HCT116 (cell line): ENCODE measurements around the gene RXFP1. TPM values are rescaled to one million over a fixed set of nuclear protein-coding genes. Genes with fewer than 3 reads are reported as not detected.

Experiments used
- ATAC-seq: fragments of 200-7000 bp; cut with Tn5 transposase; 2 replicates; pipeline ENCODE4 v1.9.1; 2020; ENCODE audit warnings: mild to moderate bottlenecking, moderate library complexity
- BruUV-seq: library from RNA; stranded (reverse); fragments of 400-500 nt; replicated peaks from 2 replicates; lab custom pipeline; 2021; lab: Mats Ljungman, UMichigan
- CTCF ChIA-PET: fragments of 300-600 bp; sonication (Branson Sonifier 250); formaldehyde crosslinking; loops from one replicate; lab custom pipeline; 2021; ENCODE audit warnings: antibody characterized with exemption; lab: Charles Lee
- POLR2A ChIA-PET: fragments of 300-600, 350-600 bp; sonication (Branson Sonifier 250); formaldehyde crosslinking; loops from one replicate; lab custom pipeline; 2021; ENCODE audit warnings: antibody characterized with exemption; lab: Charles Lee
- RAD21 ChIA-PET, 2 experiments: fragments of 300-600 bp; sonication (Branson Sonifier 250); formaldehyde crosslinking; loops; one replicate each; lab custom pipeline; 2023; ENCODE audit warnings: low total read pairs in 2 of 2; ENCODE audit not compliant: uncharacterized antibody in 2 of 2, unreplicated experiment in 2 of 2, low non-redundant PET in 1 of 2; lab: Charles Lee
- DNase-seq: peaks from one replicate; pipeline ENCODE4 v3.0.0-alpha.2; 2010; ENCODE audit warnings: low read depth, low spot score
- H2AFZ ChIP-seq: fragments of 200-600 bp; shearing (Covaris generic), sonication (generic); 2 replicates; pipeline ENCODE4 v1.6.1; 2017; ENCODE audit warnings: low read depth, mixed run types, mixed read lengths, antibody characterized with exemption, low read length; ENCODE audit not compliant: poor library complexity, severe bottlenecking
- H3K27ac ChIP-seq: 2 replicates; pipeline ENCODE4 v1.5.1; 2012; ENCODE audit warnings: low read depth, low read length
- H3K27me3 ChIP-seq: fragments of 200-600 bp; sonication (generic); 2 replicates; pipeline ENCODE4 v1.6.1; 2016; ENCODE audit warnings: mixed run types, low read length, mixed read lengths; ENCODE audit not compliant: insufficient read depth
- H3K36me3 ChIP-seq, 2 experiments: fragments of 200-500 bp in 1 of 2; fragments of 200-600 bp in 1 of 2; sonication (Bioruptor generic) in 1 of 2; sonication (generic) in 1 of 2; 2 replicates each; pipeline versions ENCODE4 v1.5.1 to v1.6.1; 2014 to 2016; ENCODE audit warnings: low read length in 2 of 2, inconsistent platforms in 1 of 2, mixed read lengths in 1 of 2, mixed run types in 1 of 2; ENCODE audit not compliant: insufficient read depth in 2 of 2, control insufficient read depth in 1 of 2
- H3K4me1 ChIP-seq, 2 experiments: fragments of 200-600 bp in 1 of 2; sonication (generic) in 1 of 2; 2 replicates each; pipeline versions ENCODE4 v1.5.1 to v1.6.1; 2012 to 2017; ENCODE audit warnings: low read length in 2 of 2, inconsistent platforms in 1 of 2, mild to moderate bottlenecking in 1 of 2, mixed read lengths in 1 of 2, mixed run types in 1 of 2, moderate library complexity in 1 of 2; ENCODE audit not compliant: insufficient read depth in 2 of 2, control insufficient read depth in 1 of 2
- H3K4me2 ChIP-seq: fragments of 200-600 bp; sonication (generic); 2 replicates; pipeline ENCODE4 v1.6.1; 2017; ENCODE audit warnings: mixed run types, low read length, mixed read lengths
- H3K4me3 ChIP-seq, 2 experiments: fragments of 200-600 bp in 1 of 2; sonication (generic) in 1 of 2; replicated peaks in 1 of 2; 2 replicates each; pipeline ENCODE4 v1.5.1; 2011 to 2016; ENCODE audit warnings: low read length in 2 of 2, control low read depth in 1 of 2, low read depth in 1 of 2, mild to moderate bottlenecking in 1 of 2, mixed read lengths in 1 of 2, mixed run types in 1 of 2
- H3K79me2 ChIP-seq: fragments of 200-600 bp; sonication (generic); 2 replicates; pipeline ENCODE4 v1.6.1; 2017; ENCODE audit warnings: mild to moderate bottlenecking, mixed run types, low read length, moderate library complexity, mixed read lengths; ENCODE audit not compliant: insufficient read depth
- H3K9ac ChIP-seq: fragments of 200-600 bp; sonication (generic); 2 replicates; pipeline ENCODE4 v1.6.1; 2016; ENCODE audit warnings: low read length, mixed read lengths
- H3K9me2 ChIP-seq: fragments of 200-600 bp; sonication (generic), shearing (Covaris generic); 2 replicates; pipeline ENCODE4 v1.6.1; 2017; ENCODE audit warnings: mixed run types, mild to moderate bottlenecking, moderate library complexity; ENCODE audit not compliant: insufficient read depth
- H3K9me3 ChIP-seq, 2 experiments: fragments of 200-500 bp in 1 of 2; fragments of 200-600 bp in 1 of 2; sonication (Bioruptor generic) in 1 of 2; sonication (generic) in 1 of 2; 2 replicates each; pipeline ENCODE4 v1.6.1; 2014 to 2017; ENCODE audit warnings: low read length in 2 of 2, mixed read lengths in 2 of 2, inconsistent platforms in 1 of 2, low read depth in 1 of 2, mild to moderate bottlenecking in 1 of 2, mixed run types in 1 of 2, moderate library complexity in 1 of 2; ENCODE audit not compliant: control insufficient read depth in 1 of 2, insufficient read depth in 1 of 2
- H4K20me1 ChIP-seq: fragments of 200-600 bp; sonication (generic), shearing (Covaris generic); 2 replicates; pipeline ENCODE4 v1.6.1; 2017; ENCODE audit warnings: mixed run types, mild to moderate bottlenecking, moderate library complexity; ENCODE audit not compliant: insufficient read depth
- CBX3 ChIP-seq: IDR thresholded peaks from 2 replicates; pipeline ENCODE4 v1.6.1; 2012; ENCODE audit warnings: low read depth
- CEBPB ChIP-seq: IDR thresholded peaks from 2 replicates; pipeline ENCODE4 v1.6.1; 2012; ENCODE audit warnings: low read depth
- ELF1 ChIP-seq: IDR thresholded peaks from 2 replicates; pipeline ENCODE4 v1.6.1; 2012; ENCODE audit warnings: low read depth, borderline replicate concordance
- EZH2 ChIP-seq: fragments of 200-600 bp; sonication (generic); IDR thresholded peaks from 2 replicates; pipeline ENCODE4 v1.6.1; 2017; ENCODE audit warnings: antibody characterized with exemption, mixed run types
- FOSL1 ChIP-seq: IDR thresholded peaks from 2 replicates; pipeline ENCODE4 v1.6.1; 2012; ENCODE audit warnings: low read depth
- JUND ChIP-seq: IDR thresholded peaks from 2 replicates; pipeline ENCODE4 v1.6.1; 2012
- POLR2A ChIP-seq: IDR thresholded peaks from 2 replicates; pipeline ENCODE4 v1.7.0; 2011; ENCODE audit warnings: borderline replicate concordance; ENCODE audit not compliant: insufficient read depth, insufficient read length; ENCODE audit errors: extremely low read depth
- RAD21 ChIP-seq: IDR thresholded peaks from 2 replicates; pipeline ENCODE4 v1.6.1; 2012; ENCODE audit warnings: low read depth, mild to moderate bottlenecking
- SIN3A ChIP-seq: IDR thresholded peaks from 2 replicates; pipeline ENCODE4 v1.6.1; 2012; ENCODE audit warnings: low read depth
- SP1 ChIP-seq: IDR thresholded peaks from 2 replicates; pipeline ENCODE4 v1.6.1; 2012; ENCODE audit warnings: low read depth
- SRF ChIP-seq: IDR thresholded peaks from 2 replicates; pipeline ENCODE4 v1.6.1; 2012; ENCODE audit warnings: low read depth
- TCF7L2 ChIP-seq: IDR thresholded peaks from 2 replicates; pipeline ENCODE4 v1.7.0; 2011; ENCODE audit warnings: borderline replicate concordance, inconsistent platforms; ENCODE audit not compliant: insufficient read depth, insufficient read length; ENCODE audit errors: extremely low read depth
- ZFX ChIP-seq: fragments of 450-650 bp; IDR thresholded peaks from 2 replicates; pipeline ENCODE4 v1.6.1; 2017
- ZNF274 ChIP-seq: fragments of 200-500 bp; sonication (Bioruptor generic); IDR thresholded peaks from 2 replicates; pipeline ENCODE4 v1.6.1; 2014; ENCODE audit warnings: mild to moderate bottlenecking, low read depth, low read length, inconsistent platforms
- intact Hi-C: fragments of 100-400 bp; cut with micrococcal nuclease; formaldehyde crosslinking; loops from 2 replicates; pipeline ENCODE4 v1.10.0; 2022
- total RNA-seq: library from RNA; stranded (reverse); gene quantifications from one replicate; pipeline ENCODE4 v1.2.1, GENCODE V29; 2021; ENCODE audit not compliant: unreplicated experiment
- TF ChIP-seq, protein P1 (sequence below): IDR thresholded peaks from 2 replicates; pipeline ENCODE4 v1.6.1; 2011; ENCODE audit warnings: mild to moderate bottlenecking, low read length, moderate library complexity; ENCODE audit not compliant: insufficient replicate concordance; ENCODE audit errors: extremely low read depth
- TF ChIP-seq, protein P2 (sequence below): IDR thresholded peaks from 2 replicates; pipeline ENCODE4 v1.6.1; 2012
- TF ChIP-seq, protein P3 (sequence below): IDR thresholded peaks from 2 replicates; pipeline ENCODE4 v1.6.1; 2012; ENCODE audit warnings: low read depth
- TF ChIP-seq, protein P4 (sequence below): IDR thresholded peaks from 2 replicates; pipeline ENCODE4 v1.6.1; 2012

Gene RXFP1
- total RNA-seq, 1 experiment from 2014 or later: not detected

DNA sequence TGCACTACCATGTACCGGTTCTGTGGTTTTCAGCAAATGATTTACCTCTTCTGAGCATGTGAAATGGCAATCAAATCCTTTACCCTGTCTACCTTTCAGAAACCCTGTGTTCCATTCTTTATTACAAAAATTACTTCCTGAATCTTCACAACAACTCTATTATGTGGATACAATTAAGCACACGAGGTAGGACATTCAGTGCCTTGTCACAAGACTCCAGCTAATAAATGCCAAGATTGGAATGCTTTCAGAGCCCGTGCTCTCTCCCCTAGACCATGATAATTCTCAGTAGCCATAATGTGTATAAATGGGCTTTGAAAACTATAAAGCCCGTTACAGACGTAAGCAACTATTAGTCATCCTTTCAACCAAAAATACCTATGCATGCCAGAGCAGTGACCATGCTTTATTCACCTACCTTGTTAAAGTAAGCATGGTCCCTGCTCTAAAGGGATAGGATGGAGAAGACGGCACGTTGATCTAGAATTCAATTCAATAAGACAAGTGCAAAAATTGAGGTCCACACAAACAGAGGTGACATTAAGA lies 2.4 kb downstream of the RXFP1 start:
- H3K79me2 ChIP-seq: no peaks in the 10 kb centered on the region
- H2AFZ ChIP-seq: no peak overlapping the region
- POLR2A ChIA-PET: no interaction called here
- RAD21 ChIA-PET: no interaction called here
- no peak overlapping the region for H3K4me2 ChIP-seq
- CTCF ChIA-PET: no interaction called here
- no peak overlapping the region for H3K27ac ChIP-seq
- no peak overlapping the region for H3K4me3 ChIP-seq
- ATAC-seq: no peak
- H3K4me1 ChIP-seq: peaks cover 0 to 6% of the 10 kb centered on the region in 2 experiments; a peak in 1 of 4 replicates
- H3K27me3 ChIP-seq: no peaks in the 10 kb centered on the region
- BruUV-seq: no TSS peak
- H4K20me1 ChIP-seq: no peaks in the 10 kb centered on the region
- intact Hi-C loops: no loop called here
- no peaks in the 10 kb centered on the region for H3K9me3 ChIP-seq
- H3K36me3 ChIP-seq: no peaks in the 10 kb centered on the region
- TF ChIP-seq CBX3 (no peak), TCF7L2 (no peak), ZFX (no peak), ZNF274 (no peak), CEBPB (no peak), EZH2 (no peak), POLR2A (no peak), SP1 (no peak), ELF1 (no peak), SRF (no peak), FOSL1 (no peak), RAD21 (no peak), JUND (no peak), SIN3A (no peak)
- TF ChIP-seq, protein P1, sequence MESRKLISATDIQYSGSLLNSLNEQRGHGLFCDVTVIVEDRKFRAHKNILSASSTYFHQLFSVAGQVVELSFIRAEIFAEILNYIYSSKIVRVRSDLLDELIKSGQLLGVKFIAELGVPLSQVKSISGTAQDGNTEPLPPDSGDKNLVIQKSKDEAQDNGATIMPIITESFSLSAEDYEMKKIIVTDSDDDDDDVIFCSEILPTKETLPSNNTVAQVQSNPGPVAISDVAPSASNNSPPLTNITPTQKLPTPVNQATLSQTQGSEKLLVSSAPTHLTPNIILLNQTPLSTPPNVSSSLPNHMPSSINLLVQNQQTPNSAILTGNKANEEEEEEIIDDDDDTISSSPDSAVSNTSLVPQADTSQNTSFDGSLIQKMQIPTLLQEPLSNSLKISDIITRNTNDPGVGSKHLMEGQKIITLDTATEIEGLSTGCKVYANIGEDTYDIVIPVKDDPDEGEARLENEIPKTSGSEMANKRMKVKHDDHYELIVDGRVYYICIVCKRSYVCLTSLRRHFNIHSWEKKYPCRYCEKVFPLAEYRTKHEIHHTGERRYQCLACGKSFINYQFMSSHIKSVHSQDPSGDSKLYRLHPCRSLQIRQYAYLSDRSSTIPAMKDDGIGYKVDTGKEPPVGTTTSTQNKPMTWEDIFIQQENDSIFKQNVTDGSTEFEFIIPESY: no peak
- TF ChIP-seq, protein P2, sequence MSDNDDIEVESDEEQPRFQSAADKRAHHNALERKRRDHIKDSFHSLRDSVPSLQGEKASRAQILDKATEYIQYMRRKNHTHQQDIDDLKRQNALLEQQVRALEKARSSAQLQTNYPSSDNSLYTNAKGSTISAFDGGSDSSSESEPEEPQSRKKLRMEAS: no peak
- TF ChIP-seq, protein P3, sequence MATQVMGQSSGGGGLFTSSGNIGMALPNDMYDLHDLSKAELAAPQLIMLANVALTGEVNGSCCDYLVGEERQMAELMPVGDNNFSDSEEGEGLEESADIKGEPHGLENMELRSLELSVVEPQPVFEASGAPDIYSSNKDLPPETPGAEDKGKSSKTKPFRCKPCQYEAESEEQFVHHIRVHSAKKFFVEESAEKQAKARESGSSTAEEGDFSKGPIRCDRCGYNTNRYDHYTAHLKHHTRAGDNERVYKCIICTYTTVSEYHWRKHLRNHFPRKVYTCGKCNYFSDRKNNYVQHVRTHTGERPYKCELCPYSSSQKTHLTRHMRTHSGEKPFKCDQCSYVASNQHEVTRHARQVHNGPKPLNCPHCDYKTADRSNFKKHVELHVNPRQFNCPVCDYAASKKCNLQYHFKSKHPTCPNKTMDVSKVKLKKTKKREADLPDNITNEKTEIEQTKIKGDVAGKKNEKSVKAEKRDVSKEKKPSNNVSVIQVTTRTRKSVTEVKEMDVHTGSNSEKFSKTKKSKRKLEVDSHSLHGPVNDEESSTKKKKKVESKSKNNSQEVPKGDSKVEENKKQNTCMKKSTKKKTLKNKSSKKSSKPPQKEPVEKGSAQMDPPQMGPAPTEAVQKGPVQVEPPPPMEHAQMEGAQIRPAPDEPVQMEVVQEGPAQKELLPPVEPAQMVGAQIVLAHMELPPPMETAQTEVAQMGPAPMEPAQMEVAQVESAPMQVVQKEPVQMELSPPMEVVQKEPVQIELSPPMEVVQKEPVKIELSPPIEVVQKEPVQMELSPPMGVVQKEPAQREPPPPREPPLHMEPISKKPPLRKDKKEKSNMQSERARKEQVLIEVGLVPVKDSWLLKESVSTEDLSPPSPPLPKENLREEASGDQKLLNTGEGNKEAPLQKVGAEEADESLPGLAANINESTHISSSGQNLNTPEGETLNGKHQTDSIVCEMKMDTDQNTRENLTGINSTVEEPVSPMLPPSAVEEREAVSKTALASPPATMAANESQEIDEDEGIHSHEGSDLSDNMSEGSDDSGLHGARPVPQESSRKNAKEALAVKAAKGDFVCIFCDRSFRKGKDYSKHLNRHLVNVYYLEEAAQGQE: no peak
- TF ChIP-seq, protein P4, sequence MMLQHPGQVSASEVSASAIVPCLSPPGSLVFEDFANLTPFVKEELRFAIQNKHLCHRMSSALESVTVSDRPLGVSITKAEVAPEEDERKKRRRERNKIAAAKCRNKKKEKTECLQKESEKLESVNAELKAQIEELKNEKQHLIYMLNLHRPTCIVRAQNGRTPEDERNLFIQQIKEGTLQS: no peak
- peak; percentile 4 for DNase-seq
- no peak overlapping the region for H3K9ac ChIP-seq
- H3K9me2 ChIP-seq: no peaks in the 10 kb centered on the region
